DOHH2 (cell line): ENCODE results near the gene PSD4.

Experiments used
- H3F3A ChIP-seq: fragments of 200-600 bp; sonication (generic), shearing (Covaris generic); 2 replicates; pipeline ENCODE4 v1.6.0; 2016; ENCODE audit warnings: antibody characterized with exemption, mild to moderate bottlenecking; ENCODE audit not compliant: control insufficient read depth, insufficient read depth
- H3K27ac ChIP-seq: fragments of 200-600 bp; sonication (generic); 2 replicates; pipeline ENCODE4 v1.5.1; 2014; ENCODE audit warnings: low read depth, mild to moderate bottlenecking, low read length, moderate library complexity
- H3K27me3 ChIP-seq: fragments of 200-600 bp; sonication (generic); 2 replicates; pipeline ENCODE4 v1.6.1; 2014; ENCODE audit warnings: mild to moderate bottlenecking, low read length, mixed read lengths; ENCODE audit not compliant: control insufficient read depth
- H3K36me3 ChIP-seq: fragments of 200-600 bp; sonication (generic); 2 replicates; pipeline ENCODE4 v1.6.1; 2014; ENCODE audit warnings: mild to moderate bottlenecking, low read length, moderate library complexity, mixed read lengths; ENCODE audit not compliant: control insufficient read depth
- H3K4me1 ChIP-seq: fragments of 200-600 bp; sonication (generic); 2 replicates; pipeline ENCODE4 v1.6.1; 2014; ENCODE audit warnings: mild to moderate bottlenecking, low read length, mixed read lengths; ENCODE audit not compliant: control insufficient read depth
- H3K4me2 ChIP-seq: fragments of 200-600 bp; sonication (generic); 2 replicates; pipeline ENCODE4 v1.6.0; 2014; ENCODE audit warnings: mild to moderate bottlenecking, low read length, moderate library complexity
- H3K4me3 ChIP-seq: fragments of 200-600 bp; sonication (generic); 2 replicates; pipeline ENCODE4 v1.5.1; 2014; ENCODE audit warnings: mild to moderate bottlenecking, low read length, mixed read lengths
- H3K79me2 ChIP-seq: fragments of 200-600 bp; sonication (generic); 2 replicates; pipeline ENCODE4 v1.6.1; 2014; ENCODE audit warnings: mild to moderate bottlenecking, low read length, mixed read lengths; ENCODE audit not compliant: control insufficient read depth
- H3K9me2 ChIP-seq: fragments of 200-600 bp; sonication (generic); replicated peaks from 2 replicates; pipeline ENCODE4 v1.6.1; 2014; ENCODE audit warnings: mild to moderate bottlenecking, low read length, mixed read lengths; ENCODE audit not compliant: control insufficient read depth
- H3K9me3 ChIP-seq: fragments of 200-600 bp; sonication (generic); 2 replicates; pipeline ENCODE4 v1.6.1; 2014; ENCODE audit warnings: antibody characterized with exemption, low read length, mixed read lengths; ENCODE audit not compliant: control insufficient read depth, insufficient read depth
- H4K20me1 ChIP-seq: fragments of 200-600 bp; sonication (generic); 2 replicates; pipeline ENCODE4 v1.6.0; 2014; ENCODE audit warnings: low read depth, mild to moderate bottlenecking, antibody characterized with exemption, low read length, moderate library complexity; ENCODE audit not compliant: control insufficient read depth, insufficient read depth
- CTCF ChIP-seq: fragments of 200-600 bp; sonication (generic); IDR thresholded peaks from one replicate; pipeline ENCODE4 v1.5.1; 2014; ENCODE audit warnings: antibody characterized with exemption, mild to moderate bottlenecking, low read depth, low read length; ENCODE audit not compliant: poor library complexity, severe bottlenecking
- EZH2phosphoT487 ChIP-seq: fragments of 200-600 bp; sonication (generic); IDR thresholded peaks from 2 replicates; pipeline ENCODE4 v1.6.1; 2017; ENCODE audit warnings: borderline replicate concordance, mild to moderate bottlenecking, antibody characterized with exemption, low read length, moderate library complexity, mixed read lengths

The PSD4 gene

GRCh38 chr2:113175042-113175628 is 1.4 kb downstream of the PSD4 start:
- Histone ChIP-seq H3K36me3 (peaks cover 59% of the 10 kb centered on the region), H3K9me2 (no peaks in the 10 kb centered on the region), H3F3A (peaks cover 11% of the 10 kb centered on the region), H3K4me1 (peaks cover 33% of the 10 kb centered on the region), H3K27me3 (no peaks in the 10 kb centered on the region), H3K4me3 (peak overlapping the region; percentile 97), H3K4me2 (peak overlapping the region; percentile 100), H4K20me1 (peaks cover 36% of the 10 kb centered on the region), H3K79me2 (peaks cover 70% of the 10 kb centered on the region), H3K9me3 (no peaks in the 10 kb centered on the region), H3K27ac (peak overlapping the region; percentile 93)
- TF ChIP-seq CTCF (no peak), EZH2phosphoT487 (no peak)

GRCh38 chr2:113175736-113176695 is 2.2 kb downstream of the PSD4 start:
- peaks cover 40% of the 10 kb centered on the region for H4K20me1 ChIP-seq
- peaks cover 33% of the 10 kb centered on the region for H3K4me1 ChIP-seq
- H3K27ac ChIP-seq = peak overlapping the region; percentile 93
- TF ChIP-seq CTCF (no peak), EZH2phosphoT487 (no peak)
- H3K9me3 ChIP-seq = no peaks in the 10 kb centered on the region
- H3K4me3 ChIP-seq = peak overlapping the region; percentile 97
- H3K27me3 ChIP-seq = no peaks in the 10 kb centered on the region
- peaks cover 65% of the 10 kb centered on the region for H3K36me3 ChIP-seq
- no peaks in the 10 kb centered on the region for H3K9me2 ChIP-seq
- H3K4me2 ChIP-seq = peak overlapping the region; percentile 100
- peaks cover 11% of the 10 kb centered on the region for H3F3A ChIP-seq
- peaks cover 78% of the 10 kb centered on the region for H3K79me2 ChIP-seq

- TF ChIP-seq CTCF (no peak), EZH2phosphoT487 (no peak)
- no peaks in the 10 kb centered on the region for H3K27me3 ChIP-seq
- H3K9me3 ChIP-seq = no peaks in the 10 kb centered on the region
- peaks cover 33% of the 10 kb centered on the region for H3K4me1 ChIP-seq
- no peaks in the 10 kb centered on the region for H3K9me2 ChIP-seq
- H3K79me2 ChIP-seq = peaks cover 86% of the 10 kb centered on the region
- peak overlapping the region; percentile 100 for H3K4me2 ChIP-seq
- H3K36me3 ChIP-seq = peaks cover 72% of the 10 kb centered on the region
- peaks cover 11% of the 10 kb centered on the region for H3F3A ChIP-seq
- no peak overlapping the region for H3K27ac ChIP-seq
- H3K4me3 ChIP-seq = peak overlapping the region; percentile 97
- peaks cover 40% of the 10 kb centered on the region for H4K20me1 ChIP-seq
Measured at GRCh38 chr2:113176696-113177355, 3.1 kb downstream of the PSD4 start.
